IPS-18c (cell line): ENCODE data around the gene MOB3B.

ENCODE experiments used
- H3K4me3 ChIP-seq: 2 replicates; pipeline ENCODE4 v1.7.0; 2013; ENCODE audit warnings: low read depth, mild to moderate bottlenecking, low read length, moderate library complexity; ENCODE audit not compliant: insufficient read depth
- H3K9me3 ChIP-seq: one replicate; pipeline ENCODE4 v1.6.1; 2013; ENCODE audit warnings: mild to moderate bottlenecking, low read length, moderate library complexity; ENCODE audit not compliant: control insufficient read depth, insufficient read depth

Gene MOB3B

DNA sequence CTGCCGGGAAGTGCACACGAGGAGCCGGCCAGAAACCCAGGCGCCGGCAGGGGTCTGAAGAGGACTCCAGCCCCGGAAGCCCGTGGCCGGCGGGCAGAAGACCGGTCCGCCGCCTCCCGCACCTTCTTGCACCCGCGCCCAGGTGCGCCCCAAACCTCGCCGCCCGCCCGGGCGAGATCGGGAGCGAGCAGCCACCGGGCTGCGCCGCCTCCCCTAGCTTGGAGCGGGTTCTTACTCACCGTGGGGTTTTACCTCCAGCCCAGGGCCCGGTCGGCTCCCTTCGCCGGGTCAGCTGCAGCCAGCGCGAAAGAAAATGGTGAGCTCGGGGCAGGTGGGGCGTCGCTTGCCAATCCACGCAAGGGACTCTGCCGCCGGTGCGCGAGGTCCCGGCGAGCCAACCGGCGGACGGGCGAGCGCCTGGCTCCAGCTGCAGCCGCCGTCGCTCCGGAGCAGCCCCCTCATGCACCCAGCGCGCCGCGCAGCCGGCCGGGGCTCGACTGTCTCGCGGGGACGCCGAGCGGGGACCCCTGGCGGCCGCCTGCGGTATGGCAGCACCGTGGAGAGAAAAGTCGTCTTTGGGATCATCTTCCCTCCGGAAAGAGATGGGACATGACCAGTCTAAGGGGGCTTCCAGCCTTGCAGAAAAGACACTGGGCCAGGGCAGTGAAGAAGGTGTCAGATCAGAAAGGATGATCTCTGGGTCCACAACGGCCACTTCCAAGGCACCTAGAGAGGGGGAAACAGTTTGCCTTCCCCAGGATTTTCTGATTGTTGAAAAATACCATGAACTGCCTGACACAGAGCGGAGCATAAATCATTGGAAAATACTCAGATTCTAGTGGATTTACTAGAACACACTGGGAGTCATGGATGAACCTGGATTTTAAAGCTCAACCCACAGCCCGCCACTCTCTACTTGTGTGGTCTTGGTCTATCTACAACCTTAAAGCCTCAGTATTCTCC is at the start of gene MOB3B:
MOB3B (minus strand) TSS at position 499 of the 963 bp plus-strand sequence. CDS start 74,264 bp downstream, outside the sequence.
- peak within 1 kb of the TSS; percentile 86 for H3K4me3 ChIP-seq
- no peaks in the 10 kb centered on the region for H3K9me3 ChIP-seq

DNA sequence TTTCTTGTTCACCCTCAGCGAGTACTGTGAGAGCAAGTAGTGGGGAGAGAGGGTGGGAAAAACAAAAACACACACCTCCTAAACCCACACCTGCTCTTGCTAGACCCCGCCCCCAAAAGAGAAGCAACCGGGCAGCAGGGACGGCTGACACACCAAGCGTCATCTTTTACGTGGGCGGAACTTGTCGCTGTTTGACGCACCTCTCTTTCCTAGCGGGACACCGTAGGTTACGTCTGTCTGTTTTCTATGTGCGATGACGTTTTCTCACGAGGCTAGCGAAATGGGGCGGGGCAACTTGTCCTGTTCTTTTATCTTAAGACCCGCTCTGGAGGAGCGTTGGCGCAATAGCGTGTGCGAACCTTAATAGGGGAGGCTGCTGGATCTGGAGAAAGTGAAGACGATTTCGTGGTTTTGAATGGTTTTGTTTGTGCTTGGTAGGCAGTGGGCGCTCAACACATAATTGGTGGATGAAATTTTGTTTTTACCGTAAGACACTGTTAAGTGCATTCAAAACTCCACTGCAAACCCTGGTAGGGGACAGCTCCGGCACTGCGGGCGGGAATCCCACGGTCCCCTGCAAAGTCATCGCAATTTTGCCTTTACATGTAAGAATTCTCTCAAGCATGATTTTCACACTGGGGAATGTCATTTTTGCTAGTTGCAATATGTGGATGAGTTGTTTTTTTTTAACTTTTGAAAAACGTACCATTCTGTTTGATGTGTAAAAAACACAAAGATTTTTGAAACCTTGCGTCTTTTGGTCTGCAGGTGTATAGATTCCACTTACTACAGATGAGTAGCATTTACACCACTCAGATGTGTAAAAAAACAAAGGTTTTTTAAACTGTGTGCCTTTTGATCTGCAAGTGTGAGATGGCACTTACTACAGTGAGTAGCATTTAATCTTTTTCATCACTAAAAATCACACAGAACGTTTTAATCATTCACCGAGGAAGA is 44.3 kb upstream of the MOB3B start:
- Histone ChIP-seq H3K9me3 (no peaks in the 10 kb centered on the region), H3K4me3 (peak overlapping the region; percentile 79)

DNA sequence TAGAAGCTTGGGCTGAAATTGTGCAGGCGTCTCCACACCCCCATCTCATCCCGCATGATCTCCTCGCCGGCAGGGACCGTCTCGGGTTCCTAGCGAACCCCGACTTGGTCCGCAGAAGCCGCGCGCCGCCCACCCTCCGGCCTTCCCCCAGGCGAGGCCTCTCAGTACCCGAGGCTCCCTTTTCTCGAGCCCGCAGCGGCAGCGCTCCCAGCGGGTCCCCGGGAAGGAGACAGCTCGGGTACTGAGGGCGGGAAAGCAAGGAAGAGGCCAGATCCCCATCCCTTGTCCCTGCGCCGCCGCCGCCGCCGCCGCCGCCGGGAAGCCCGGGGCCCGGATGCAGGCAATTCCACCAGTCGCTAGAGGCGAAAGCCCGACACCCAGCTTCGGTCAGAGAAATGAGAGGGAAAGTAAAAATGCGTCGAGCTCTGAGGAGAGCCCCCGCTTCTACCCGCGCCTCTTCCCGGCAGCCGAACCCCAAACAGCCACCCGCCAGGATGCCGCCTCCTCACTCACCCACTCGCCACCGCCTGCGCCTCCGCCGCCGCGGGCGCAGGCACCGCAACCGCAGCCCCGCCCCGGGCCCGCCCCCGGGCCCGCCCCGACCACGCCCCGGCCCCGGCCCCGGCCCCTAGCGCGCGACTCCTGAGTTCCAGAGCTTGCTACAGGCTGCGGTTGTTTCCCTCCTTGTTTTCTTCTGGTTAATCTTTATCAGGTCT is 43.5 kb upstream of the MOB3B start, which contains the start of gene C9orf72:
C9orf72 (minus strand) TSS at position 564 of the 716 bp plus-strand sequence. CDS start 6,361 bp downstream, outside the sequence.
- peak within 1 kb of the TSS; percentile 79 for H3K4me3 ChIP-seq

DNA sequence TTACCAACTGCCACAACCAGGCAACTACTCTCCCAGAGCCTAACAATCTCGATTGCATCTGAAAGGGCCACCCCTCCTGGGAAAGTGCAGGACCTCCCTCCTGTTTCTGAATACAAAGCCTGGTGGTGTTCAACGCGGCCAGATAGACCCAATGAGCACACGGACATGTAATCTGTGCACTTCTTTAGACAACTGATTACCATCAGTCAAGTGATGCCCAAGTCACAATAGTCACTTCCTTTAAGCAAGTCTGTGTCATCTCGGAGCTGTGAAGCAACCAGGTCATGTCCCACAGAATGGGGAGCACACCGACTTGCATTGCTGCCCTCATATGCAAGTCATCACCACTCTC is 42.9 kb upstream of the MOB3B start:
- Histone ChIP-seq H3K9me3 (no peaks in the 10 kb centered on the region), H3K4me3 (peak overlapping the region; percentile 79)

More for the DNA sequence above, 43.5 kb upstream of the MOB3B start, which contains the start of gene C9orf72:
- H3K9me3 ChIP-seq = no peaks in the 10 kb centered on the region

DNA sequence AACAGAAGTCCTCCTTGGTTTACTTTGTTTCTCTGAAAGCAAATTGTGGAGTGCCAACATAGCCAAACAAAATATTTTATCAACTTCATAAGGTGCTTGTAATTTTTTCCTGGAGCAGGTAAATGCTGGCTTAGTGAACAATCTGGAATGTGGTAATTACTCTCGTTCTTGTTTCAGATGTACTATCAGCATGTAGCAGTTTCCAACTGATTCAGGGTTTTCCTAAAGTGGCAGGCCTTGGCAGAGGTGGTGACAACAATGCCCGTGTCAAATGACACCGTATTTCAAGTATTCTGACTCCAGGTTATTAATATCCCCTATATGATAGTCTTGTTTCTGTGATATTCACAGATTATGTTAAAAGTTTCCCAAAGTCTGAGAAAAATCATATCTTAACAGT is 42.4 kb upstream of the MOB3B start:
- Histone ChIP-seq H3K9me3 (no peaks in the 10 kb centered on the region), H3K4me3 (no peak overlapping the region; the same call in 1 of the 2 replicates)

DNA sequence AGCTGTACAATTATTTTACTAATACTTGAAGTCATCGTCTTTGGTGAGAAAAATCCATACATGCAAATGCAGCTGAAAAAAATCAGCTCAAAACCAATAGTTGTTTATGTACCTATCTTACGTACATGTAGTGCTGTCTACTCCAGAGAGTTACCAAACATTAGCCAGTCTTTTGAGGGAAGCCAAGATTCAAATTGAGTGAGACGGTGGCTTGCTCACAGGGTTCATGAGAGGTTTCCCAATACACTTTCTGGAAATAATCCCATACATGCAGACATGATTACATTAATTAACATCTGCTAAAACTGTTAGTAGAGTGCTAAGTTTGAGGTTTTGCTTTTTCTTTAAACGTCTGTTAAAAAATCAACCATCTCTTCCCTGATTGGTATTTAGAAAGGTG is 41.4 kb upstream of the MOB3B start:
- H3K4me3 ChIP-seq = no peak overlapping the region
- no peaks in the 10 kb centered on the region for H3K9me3 ChIP-seq

DNA sequence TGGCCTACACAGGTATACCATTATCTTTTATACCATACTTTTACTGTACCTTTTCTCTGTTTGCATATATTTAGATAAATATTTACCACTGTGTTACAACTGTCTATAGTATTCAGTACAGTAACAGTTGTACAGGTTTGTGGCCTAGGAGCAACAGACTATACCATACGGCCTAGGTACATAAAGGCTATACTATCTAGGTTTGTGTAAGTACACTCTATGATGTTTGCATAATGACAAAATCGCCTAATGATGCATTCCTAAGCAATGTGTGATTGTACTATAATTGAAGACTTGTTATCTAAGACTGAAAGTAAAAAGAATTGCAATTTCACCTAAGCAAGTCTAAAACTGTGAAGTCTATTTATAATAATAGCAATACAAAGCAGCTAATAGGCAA is 39.8 kb upstream of the MOB3B start:
- no peaks in the 10 kb centered on the region for H3K9me3 ChIP-seq
- H3K4me3 ChIP-seq = no peak overlapping the region

DNA sequence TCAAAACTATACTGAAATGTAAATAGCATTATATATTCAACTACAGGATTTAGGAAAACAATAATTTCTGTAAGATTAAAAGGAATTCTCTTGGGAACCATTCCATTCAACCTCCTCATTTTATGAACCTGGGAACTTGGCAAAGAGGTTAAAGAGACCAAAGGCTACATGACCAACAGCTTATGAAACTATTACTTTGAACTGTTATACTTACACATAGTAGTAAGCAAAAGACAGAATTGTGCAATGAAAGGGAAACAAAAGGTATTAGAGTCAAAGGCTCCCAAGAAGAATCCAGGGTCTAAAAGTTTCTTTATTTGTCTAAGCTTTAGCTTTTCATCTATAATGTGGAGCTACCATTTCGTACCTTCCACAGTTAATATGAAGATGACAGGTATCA is 36.5 kb upstream of the MOB3B start:
- Histone ChIP-seq H3K4me3 (no peak overlapping the region), H3K9me3 (no peaks in the 10 kb centered on the region)

- H3K4me3 ChIP-seq = no peak overlapping the region
These were observed 36.1 kb upstream of the MOB3B start for GRCh38 chr9:27565696-27566095.

DNA sequence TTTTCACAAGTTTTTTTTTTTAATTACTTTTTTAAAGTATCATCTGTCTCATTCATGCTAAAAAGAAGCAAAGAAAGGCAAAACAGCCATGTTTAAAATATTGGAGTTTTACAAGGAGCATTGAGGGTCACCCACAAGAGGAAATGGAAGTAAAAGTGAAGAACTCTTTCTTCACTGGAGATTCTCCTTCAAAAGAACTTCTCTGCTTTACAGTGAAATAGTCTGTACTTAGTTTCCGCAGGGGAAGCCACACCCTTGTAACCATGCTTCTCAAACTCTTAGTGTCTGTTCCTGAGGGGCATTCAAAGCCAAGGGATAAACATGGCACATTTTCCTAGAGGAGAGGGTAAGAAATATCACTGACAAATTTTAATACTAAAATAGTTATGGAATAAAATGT is 35.1 kb upstream of the MOB3B start:
- H3K9me3 ChIP-seq = no peaks in the 10 kb centered on the region
- H3K4me3 ChIP-seq = no peak overlapping the region

More at GRCh38 chr9:27565696-27566095, 36.1 kb upstream of the MOB3B start:
- no peaks in the 10 kb centered on the region for H3K9me3 ChIP-seq

DNA sequence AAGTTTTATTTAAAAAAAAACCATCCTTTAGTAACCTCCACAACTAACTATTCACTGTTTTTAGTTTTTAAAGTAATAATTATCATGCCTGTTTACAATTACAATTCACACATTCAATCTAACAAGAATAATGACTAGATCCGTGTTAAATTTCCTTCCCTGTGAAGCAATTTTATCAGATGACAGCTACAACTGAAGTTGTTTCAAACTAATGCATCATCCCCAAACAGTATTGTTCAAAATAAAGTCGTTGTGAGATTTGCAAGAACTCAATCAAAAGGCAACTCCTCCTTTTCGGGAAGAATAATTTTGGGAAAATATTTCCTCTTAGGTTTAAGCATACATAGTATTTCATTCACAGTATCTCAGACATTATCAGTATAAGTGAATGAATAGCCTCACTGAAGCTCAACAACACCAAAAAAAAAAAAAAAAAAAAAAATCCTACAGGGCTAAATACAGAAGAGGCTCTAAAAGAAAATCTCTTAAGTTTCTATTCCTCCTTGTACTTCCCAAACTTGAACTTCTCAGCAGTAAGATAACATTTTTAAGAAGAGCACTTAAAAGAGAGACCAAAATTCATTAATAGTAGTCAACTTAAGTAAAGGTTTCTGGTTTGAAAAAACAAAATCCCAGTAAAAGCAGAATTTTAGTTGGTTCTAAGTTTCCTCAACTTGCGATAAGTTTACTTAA is 34.3 kb upstream of the MOB3B start:
- Histone ChIP-seq H3K9me3 (no peaks in the 10 kb centered on the region), H3K4me3 (no peak overlapping the region)

- Histone ChIP-seq H3K9me3 (no peaks in the 10 kb centered on the region), H3K4me3 (no peak overlapping the region)
These were observed 32.1 kb upstream of the MOB3B start for GRCh38 chr9:27561685-27562084.

DNA sequence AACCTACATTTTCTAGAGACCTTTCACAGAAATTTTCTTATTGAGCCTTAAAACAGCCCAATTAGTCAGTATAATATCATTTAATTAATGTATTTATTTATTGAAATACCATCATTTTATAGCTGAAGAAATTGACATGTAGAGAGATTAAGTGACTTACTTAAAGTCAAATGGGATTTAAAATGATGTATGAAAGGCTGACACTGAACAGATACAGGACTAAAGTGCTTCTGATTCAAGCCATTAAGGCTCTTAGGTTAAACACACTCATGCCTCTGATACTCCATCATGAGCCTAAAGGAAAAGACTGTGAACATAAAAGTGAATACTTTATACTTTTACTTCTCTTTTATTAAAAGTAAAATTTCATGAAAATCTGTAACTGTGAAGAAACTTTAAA is 30.8 kb upstream of the MOB3B start:
- Histone ChIP-seq H3K9me3 (no peaks in the 10 kb centered on the region), H3K4me3 (no peak overlapping the region)

DNA sequence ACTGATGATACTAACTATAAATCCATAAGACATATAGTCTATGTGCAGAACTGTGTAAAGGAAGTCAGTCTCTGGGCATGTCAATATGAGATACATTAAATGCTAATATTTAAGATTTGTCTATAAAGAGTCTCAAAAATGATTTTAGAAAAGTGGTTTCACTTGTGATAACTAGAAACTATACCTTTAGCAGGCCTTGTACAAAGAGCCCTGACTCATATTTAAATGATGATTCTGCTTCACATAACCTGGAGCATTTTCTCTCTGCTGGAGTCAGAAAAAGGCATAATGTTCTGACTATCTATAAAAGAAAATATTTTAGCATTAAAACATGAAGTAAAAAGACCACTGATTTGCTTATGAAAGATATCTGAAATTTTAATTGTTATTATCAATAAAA is 28.7 kb upstream of the MOB3B start:
- Histone ChIP-seq H3K9me3 (no peaks in the 10 kb centered on the region), H3K4me3 (no peak overlapping the region)

DNA sequence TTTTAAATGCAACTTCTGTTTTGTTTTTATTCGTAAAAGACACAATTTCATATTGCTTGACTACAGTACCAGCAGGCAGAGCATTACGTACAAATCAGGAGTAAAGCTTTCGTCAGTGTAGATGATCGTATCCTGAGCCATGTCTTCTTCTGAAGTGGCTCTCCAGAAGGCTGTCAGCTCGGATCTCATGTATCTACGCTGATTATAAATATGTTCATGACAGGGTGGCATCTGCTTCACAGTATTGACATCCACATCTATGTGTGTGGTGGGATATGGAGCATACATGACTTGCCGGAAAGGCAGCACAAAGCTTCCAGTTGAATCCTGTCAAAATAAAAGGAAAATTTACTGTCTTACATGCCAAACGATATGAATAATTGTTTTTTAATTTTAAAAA is 26.9 kb upstream of the MOB3B start:
- Histone ChIP-seq H3K9me3 (no peaks in the 10 kb centered on the region), H3K4me3 (no peak overlapping the region)

DNA sequence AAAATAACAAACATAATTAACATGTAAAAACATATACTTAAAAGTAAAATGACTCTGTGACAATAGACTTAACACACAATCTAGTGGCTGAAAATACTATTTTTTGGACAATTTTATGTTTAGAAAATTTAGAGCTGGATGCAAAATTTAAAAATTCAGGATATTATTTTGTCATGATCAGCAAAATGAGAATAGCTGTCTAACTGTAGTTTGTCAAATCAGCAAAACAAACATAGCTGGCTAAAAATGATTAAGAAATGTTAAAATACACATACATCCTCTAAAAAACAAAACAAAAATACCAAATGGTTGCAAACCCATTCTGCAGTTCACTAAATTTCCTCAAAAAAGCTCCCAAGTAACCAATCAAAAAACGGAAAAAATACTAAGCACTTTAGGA is 25.1 kb upstream of the MOB3B start:
- Histone ChIP-seq H3K9me3 (no peaks in the 10 kb centered on the region), H3K4me3 (no peak overlapping the region)
